GM19023 (cell line): ENCODE data around the gene MDM1.

Experiments
- ATAC-seq: cut with Tn5 transposase; IDR thresholded peaks from one replicate; pipeline ENCODE4 v1.9.1; 2021; ENCODE audit warnings: mild to moderate bottlenecking, moderate library complexity; ENCODE audit not compliant: unreplicated experiment

The MDM1 gene

GRCh38 chr12:68324531-68324930, 7.6 kb downstream of the MDM1 start:
- no peak for ATAC-seq

- no peak for ATAC-seq
These were observed 11.0 kb downstream of the MDM1 start for GRCh38 chr12:68321140-68321539.

- ATAC-seq: no peak
These were observed 12.1 kb downstream of the MDM1 start for GRCh38 chr12:68319988-68320623.

- no peak for ATAC-seq
These were observed 15.0 kb downstream of the MDM1 start for GRCh38 chr12:68317047-68317667.

- no peak for ATAC-seq
These were observed 21.8 kb downstream of the MDM1 start for GRCh38 chr12:68310370-68310769.

GRCh38 chr12:68306564-68306963, 25.6 kb downstream of the MDM1 start:
- ATAC-seq: no peak

- no peak for ATAC-seq
These were observed 26.9 kb downstream of the MDM1 start for GRCh38 chr12:68305278-68305677.

GRCh38 chr12:68304626-68305025, 27.5 kb downstream of the MDM1 start:
- ATAC-seq: no peak

- ATAC-seq: no peak
These were observed 28.3 kb downstream of the MDM1 start for GRCh38 chr12:68303850-68304249.

GRCh38 chr12:68297929-68298328, 34.2 kb downstream of the MDM1 start:
- no peak for ATAC-seq

GRCh38 chr12:68294251-68294650, 37.9 kb downstream of the MDM1 start:
- ATAC-seq: no peak

- ATAC-seq: no peak
These were observed 38.8 kb downstream of the MDM1 start for GRCh38 chr12:68293347-68293746.

- ATAC-seq: no peak
These were observed 39.8 kb downstream of the MDM1 start for GRCh38 chr12:68292151-68292943.

GRCh38 chr12:68291396-68292036, 40.6 kb downstream of the MDM1 start:
- ATAC-seq: no peak

- peak; percentile 98 for ATAC-seq
These were observed 42.0 kb downstream of the MDM1 start for GRCh38 chr12:68290126-68290525.

- ATAC-seq: no peak
These were observed 45.1 kb downstream of the MDM1 start for GRCh38 chr12:68287106-68287505.

- no peak for ATAC-seq
These were observed 45.8 kb downstream of the MDM1 start for GRCh38 chr12:68286396-68286795.

GRCh38 chr12:68285541-68285940, 46.6 kb downstream of the MDM1 start:
- no peak for ATAC-seq

- no peak for ATAC-seq
These were observed 50.7 kb downstream of the MDM1 start for GRCh38 chr12:68281322-68282077.

GRCh38 chr12:68280240-68280639, 51.9 kb downstream of the MDM1 start:
- no peak for ATAC-seq
